MCF 10A (cell line): Measurements from ENCODE around the gene VWA3B. TPM values are rescaled to one million over a fixed set of nuclear protein-coding genes. Genes with fewer than 3 reads are reported as not detected.

Experiments used
- BruUV-seq: library from RNA; stranded (reverse); fragments of 400-500 nt; replicated peaks from 2 replicates; lab custom pipeline; 2021; lab: Mats Ljungman, UMichigan
- CTCF ChIA-PET: fragments of 300-600 bp; sonication (Branson Sonifier 250); formaldehyde crosslinking; extraction: SDS; loops from one replicate; lab custom pipeline; 2021; ENCODE audit warnings: antibody characterized with exemption, inconsistent platforms; lab: Yijun Ruan, JAX
- POLR2A ChIA-PET: fragments of 300-600, 350-650 bp; sonication (Branson Sonifier 250); formaldehyde crosslinking; extraction: SDS; loops from one replicate; lab custom pipeline; 2020; ENCODE audit warnings: antibody characterized with exemption, inconsistent platforms; lab: Yijun Ruan, JAX
- DNase-seq: peaks from one replicate; pipeline ENCODE4 v3.0.0-alpha.2; 2018; ENCODE audit not compliant: unreplicated experiment
- H3K27ac Mint-ChIP-seq: one replicate; pipeline ENCODE4 v1.8.0; 2022; ENCODE audit warnings: mild to moderate bottlenecking, low read depth, mixed read lengths; ENCODE audit not compliant: unreplicated experiment
- H3K27me3 Mint-ChIP-seq: one replicate; pipeline ENCODE4 v1.8.0; 2022; ENCODE audit warnings: mixed read lengths; ENCODE audit not compliant: insufficient read depth, unreplicated experiment
- H3K36me3 Mint-ChIP-seq: one replicate; pipeline ENCODE4 v1.8.0; 2022; ENCODE audit warnings: mild to moderate bottlenecking, moderate library complexity, mixed read lengths; ENCODE audit not compliant: insufficient read depth, unreplicated experiment
- H3K4me1 Mint-ChIP-seq: one replicate; pipeline ENCODE4 v1.8.0; 2022; ENCODE audit warnings: mixed read lengths; ENCODE audit not compliant: insufficient read depth, unreplicated experiment
- H3K4me3 Mint-ChIP-seq: one replicate; pipeline ENCODE4 v1.8.0; 2022; ENCODE audit warnings: mild to moderate bottlenecking, moderate library complexity, mixed read lengths; ENCODE audit not compliant: unreplicated experiment
- H3K9me3 Mint-ChIP-seq: one replicate; pipeline ENCODE4 v1.8.0; 2022; ENCODE audit warnings: mixed read lengths; ENCODE audit not compliant: unreplicated experiment
- CTCF ChIP-seq: fragments of 200-600 bp; IDR thresholded peaks from one replicate; pipeline ENCODE4 v1.8.0; 2022; ENCODE audit warnings: antibody characterized with exemption, mild to moderate bottlenecking; ENCODE audit not compliant: unreplicated experiment
- intact Hi-C: fragments of 100-400 bp; cut with micrococcal nuclease; formaldehyde crosslinking; loops from 2 replicates; pipeline ENCODE4 v1.14.1; 2022
- total RNA-seq: library from RNA; stranded (reverse); gene quantifications from 2 replicates; pipeline ENCODE4 v1.2.3, GENCODE V29; 2022

VWA3B gene
- total RNA-seq, 1 experiment from 2014 or later = not detected

- H3K27me3 Mint-ChIP-seq = peaks cover 18% of the 10 kb centered on the region
- no peaks in the 10 kb centered on the region for H3K9me3 Mint-ChIP-seq
- H3K36me3 Mint-ChIP-seq = no peaks in the 10 kb centered on the region
- no peak for TF ChIP-seq CTCF
- intact Hi-C loops = no loop called here
- H3K4me3 Mint-ChIP-seq = no peak overlapping the region
- ChIA-PET POLR2A (interaction anchor here (0.7 kb wide), 1 partner anchor 11 kb away, joined by 3 read pairs; no protein-coding TSS in a partner anchor), CTCF (no interaction called here)
- no TSS peak for BruUV-seq
- no peaks in the 10 kb centered on the region for H3K4me1 Mint-ChIP-seq
- DNase-seq = no peak
- H3K27ac Mint-ChIP-seq = no peak overlapping the region
Observed at GRCh38 chr2:98308532-98308931, 221.6 kb downstream of the VWA3B start.

GRCh38 chr2:98309580-98309979, 222.6 kb downstream of the VWA3B start:
- no peaks in the 10 kb centered on the region for H3K36me3 Mint-ChIP-seq
- no peak overlapping the region for H3K27ac Mint-ChIP-seq
- no peak overlapping the region for H3K4me3 Mint-ChIP-seq
- ChIA-PET POLR2A (no interaction called here), CTCF (no interaction called here)
- DNase-seq = no peak
- no peaks in the 10 kb centered on the region for H3K9me3 Mint-ChIP-seq
- H3K27me3 Mint-ChIP-seq = peaks cover 17% of the 10 kb centered on the region
- no TSS peak for BruUV-seq
- no peak for TF ChIP-seq CTCF
- intact Hi-C loops = no loop called here
- no peaks in the 10 kb centered on the region for H3K4me1 Mint-ChIP-seq

GRCh38 chr2:98310010-98310409, 223.0 kb downstream of the VWA3B start:
- Mint-ChIP-seq H3K27me3 (peaks cover 13% of the 10 kb centered on the region), H3K4me1 (no peaks in the 10 kb centered on the region), H3K36me3 (no peaks in the 10 kb centered on the region), H3K27ac (no peak overlapping the region), H3K9me3 (no peaks in the 10 kb centered on the region), H3K4me3 (no peak overlapping the region)
- no TSS peak for BruUV-seq
- intact Hi-C loops = no loop called here
- TF ChIP-seq CTCF = no peak
- DNase-seq = no peak
- ChIA-PET POLR2A (no interaction called here), CTCF (no interaction called here)

GRCh38 chr2:98311090-98311489, 224.1 kb downstream of the VWA3B start:
- ChIA-PET CTCF (no interaction called here), POLR2A (no interaction called here)
- Mint-ChIP-seq H3K4me1 (no peaks in the 10 kb centered on the region), H3K36me3 (no peaks in the 10 kb centered on the region), H3K27me3 (peaks cover 2% of the 10 kb centered on the region), H3K27ac (no peak overlapping the region), H3K4me3 (no peak overlapping the region), H3K9me3 (no peaks in the 10 kb centered on the region)
- no peak for DNase-seq
- BruUV-seq = no TSS peak
- intact Hi-C loops = no loop called here
- TF ChIP-seq CTCF = no peak
